Measurements from ENCODE around the gene BCL3.
"Not testable (repeated sequence)": the region's sequence is repeated elsewhere in the genome, so short reads cannot be mapped to it uniquely, and the experiment has no call there.

BCL3 gene

DNA sequence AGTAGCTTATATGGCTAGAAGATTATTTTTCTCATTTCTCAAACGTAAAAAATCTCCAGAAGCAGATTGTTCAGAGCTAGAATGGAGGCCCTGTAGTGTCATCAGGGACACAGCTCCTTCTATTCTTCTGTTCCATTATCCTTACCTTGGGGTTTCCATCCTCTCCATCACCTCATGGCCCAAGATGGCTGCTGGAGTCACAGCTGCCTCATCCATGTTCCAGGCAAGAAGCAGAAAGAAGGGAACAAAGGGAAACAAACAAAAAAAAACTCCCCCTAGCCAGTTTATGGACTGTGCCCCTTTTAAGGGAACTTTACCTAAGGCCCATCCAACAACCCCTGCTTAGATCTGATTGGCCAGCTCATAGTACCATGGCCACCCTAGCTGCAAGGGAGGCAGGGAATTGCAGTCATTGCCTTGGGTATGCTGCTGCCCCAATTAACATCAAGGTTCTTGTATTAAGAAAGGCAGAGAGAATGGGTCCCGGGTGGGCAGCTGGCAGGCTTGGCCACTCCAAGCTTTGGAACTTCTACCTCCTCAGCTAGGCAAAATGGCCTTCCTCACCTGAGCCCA lies 33.8 kb upstream of the BCL3 start:
- H3K9ac ChIP-seq = no peak overlapping the region

DNA sequence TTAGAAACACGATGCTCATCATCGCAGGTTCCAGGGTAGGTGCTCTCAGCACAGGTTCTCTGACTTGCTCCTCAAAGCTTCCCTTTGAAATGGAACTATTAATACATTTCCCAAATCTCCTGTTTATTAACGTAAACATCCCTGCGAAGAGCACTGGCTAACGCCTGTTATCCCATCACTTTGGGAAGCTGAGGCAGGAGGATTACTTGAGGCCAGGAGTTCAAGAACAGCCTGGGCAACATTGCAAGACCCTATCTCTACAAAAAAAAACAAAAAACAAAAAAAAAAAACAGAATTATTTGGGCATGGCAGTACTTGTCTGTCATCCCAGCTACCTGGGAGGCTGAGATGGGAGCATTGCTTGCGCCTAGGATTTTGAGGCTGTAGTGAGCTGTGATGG lies 30.9 kb upstream of the BCL3 start:
- TF ChIP-seq, protein P1, sequence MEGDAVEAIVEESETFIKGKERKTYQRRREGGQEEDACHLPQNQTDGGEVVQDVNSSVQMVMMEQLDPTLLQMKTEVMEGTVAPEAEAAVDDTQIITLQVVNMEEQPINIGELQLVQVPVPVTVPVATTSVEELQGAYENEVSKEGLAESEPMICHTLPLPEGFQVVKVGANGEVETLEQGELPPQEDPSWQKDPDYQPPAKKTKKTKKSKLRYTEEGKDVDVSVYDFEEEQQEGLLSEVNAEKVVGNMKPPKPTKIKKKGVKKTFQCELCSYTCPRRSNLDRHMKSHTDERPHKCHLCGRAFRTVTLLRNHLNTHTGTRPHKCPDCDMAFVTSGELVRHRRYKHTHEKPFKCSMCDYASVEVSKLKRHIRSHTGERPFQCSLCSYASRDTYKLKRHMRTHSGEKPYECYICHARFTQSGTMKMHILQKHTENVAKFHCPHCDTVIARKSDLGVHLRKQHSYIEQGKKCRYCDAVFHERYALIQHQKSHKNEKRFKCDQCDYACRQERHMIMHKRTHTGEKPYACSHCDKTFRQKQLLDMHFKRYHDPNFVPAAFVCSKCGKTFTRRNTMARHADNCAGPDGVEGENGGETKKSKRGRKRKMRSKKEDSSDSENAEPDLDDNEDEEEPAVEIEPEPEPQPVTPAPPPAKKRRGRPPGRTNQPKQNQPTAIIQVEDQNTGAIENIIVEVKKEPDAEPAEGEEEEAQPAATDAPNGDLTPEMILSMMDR (conservative IDR thresholded peaks at IDR 0.05; ENCODE audit: low read depth, low read length) = no peak
- H3K27me3 ChIP-seq (ENCODE audit: insufficient read depth, low read depth) = no peaks in the 10 kb centered on the region
- H3K9ac ChIP-seq = no peak overlapping the region
- H3K79me2 ChIP-seq (ENCODE audit: insufficient read depth, low read depth) = no peaks in the 10 kb centered on the region
- H2AFZ ChIP-seq (ENCODE audit: low read depth) = no peak overlapping the region
- no peak overlapping the region for H3K4me3 ChIP-seq (IDR thresholded peaks at IDR 0.05; ENCODE audit: insufficient read depth, low read depth, low read length)
- H3K4me1 ChIP-seq (ENCODE audit: low read depth, poor library complexity, severe bottlenecking) = peaks cover 59% of the 10 kb centered on the region
- H4K20me1 ChIP-seq (ENCODE audit: insufficient read depth) = no peaks in the 10 kb centered on the region
- H3K36me3 ChIP-seq (ENCODE audit: insufficient read depth) = no peaks in the 10 kb centered on the region
- H3K27ac ChIP-seq = no peak overlapping the region
- no peak overlapping the region for H3K4me2 ChIP-seq

More for the DNA sequence above, 33.8 kb upstream of the BCL3 start:
- H3K79me2 ChIP-seq (ENCODE audit: insufficient read depth, low read depth) = no peaks in the 10 kb centered on the region
- H4K20me1 ChIP-seq (ENCODE audit: insufficient read depth) = no peaks in the 10 kb centered on the region
- no peak overlapping the region for H3K27ac ChIP-seq
- H3K4me2 ChIP-seq = no peak overlapping the region
- H3K4me3 ChIP-seq (IDR thresholded peaks at IDR 0.05; ENCODE audit: insufficient read depth, low read depth, low read length) = no peak overlapping the region
- H3K36me3 ChIP-seq (ENCODE audit: insufficient read depth) = no peaks in the 10 kb centered on the region
- TF ChIP-seq, protein P1 (conservative IDR thresholded peaks at IDR 0.05; ENCODE audit: low read depth, low read length) = no peak
- H3K27me3 ChIP-seq (ENCODE audit: insufficient read depth, low read depth) = no peaks in the 10 kb centered on the region
- no peak overlapping the region for H2AFZ ChIP-seq (ENCODE audit: low read depth)
- H3K4me1 ChIP-seq (ENCODE audit: low read depth, poor library complexity, severe bottlenecking) = peaks cover 32% of the 10 kb centered on the region

DNA sequence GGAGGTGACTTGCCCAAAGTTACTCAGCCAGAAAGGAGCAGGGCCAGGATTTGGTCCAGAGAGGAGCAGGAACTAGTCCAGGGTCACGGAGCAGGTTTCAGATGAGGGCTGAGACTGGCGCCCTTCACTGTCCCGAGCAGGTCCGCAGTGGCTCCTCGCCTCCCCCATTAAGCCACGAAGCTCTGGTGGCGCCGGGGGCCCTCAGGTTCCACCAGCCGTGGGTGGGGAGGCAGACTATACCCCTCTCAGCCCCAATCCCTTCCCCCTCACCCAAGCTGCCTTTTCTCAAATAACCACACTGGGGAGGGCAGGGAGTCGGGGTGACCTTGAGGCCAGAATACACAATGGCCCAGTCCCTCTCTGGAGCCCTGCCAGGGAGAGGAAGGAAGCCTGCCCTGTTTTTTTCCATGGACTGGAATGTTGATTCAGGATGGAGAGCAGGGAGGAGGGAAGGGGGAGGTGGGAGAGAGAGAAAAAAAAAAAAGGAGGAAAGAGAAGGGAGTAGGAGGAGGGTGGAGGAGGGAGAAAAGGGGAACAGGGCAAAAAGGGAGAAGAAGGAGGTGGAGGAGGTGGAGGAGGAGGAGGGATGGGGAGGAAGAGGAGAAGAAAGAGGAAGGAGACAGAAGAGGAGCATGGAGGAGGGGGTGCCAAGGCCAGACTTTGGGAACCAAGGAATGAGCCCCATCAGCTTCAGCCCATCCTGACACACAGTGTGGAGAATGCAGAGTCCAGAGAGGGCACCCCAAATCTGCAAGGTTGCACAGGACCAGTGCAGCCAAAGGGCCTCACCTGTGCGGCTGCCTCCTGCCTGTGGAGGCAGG lies 29.9 kb upstream of the BCL3 start:
- peak overlapping the region; percentile 38; the same call in 1 of the 2 replicates for H3K4me2 ChIP-seq
- H3K79me2 ChIP-seq (ENCODE audit: insufficient read depth, low read depth) = no peaks in the 10 kb centered on the region
- peaks cover 61% of the 10 kb centered on the region for H3K4me1 ChIP-seq (ENCODE audit: low read depth, poor library complexity, severe bottlenecking)
- H3K9ac ChIP-seq = no peak overlapping the region
- no peak overlapping the region for H2AFZ ChIP-seq (ENCODE audit: low read depth)
- no peaks in the 10 kb centered on the region for H4K20me1 ChIP-seq (ENCODE audit: insufficient read depth)
- TF ChIP-seq, protein P1 (conservative IDR thresholded peaks at IDR 0.05; ENCODE audit: low read depth, low read length) = no peak
- no peaks in the 10 kb centered on the region for H3K27me3 ChIP-seq (ENCODE audit: insufficient read depth, low read depth)
- no peak overlapping the region for H3K27ac ChIP-seq
- no peaks in the 10 kb centered on the region for H3K36me3 ChIP-seq (ENCODE audit: insufficient read depth)
- no peak overlapping the region for H3K4me3 ChIP-seq (IDR thresholded peaks at IDR 0.05; ENCODE audit: insufficient read depth, low read depth, low read length)

DNA sequence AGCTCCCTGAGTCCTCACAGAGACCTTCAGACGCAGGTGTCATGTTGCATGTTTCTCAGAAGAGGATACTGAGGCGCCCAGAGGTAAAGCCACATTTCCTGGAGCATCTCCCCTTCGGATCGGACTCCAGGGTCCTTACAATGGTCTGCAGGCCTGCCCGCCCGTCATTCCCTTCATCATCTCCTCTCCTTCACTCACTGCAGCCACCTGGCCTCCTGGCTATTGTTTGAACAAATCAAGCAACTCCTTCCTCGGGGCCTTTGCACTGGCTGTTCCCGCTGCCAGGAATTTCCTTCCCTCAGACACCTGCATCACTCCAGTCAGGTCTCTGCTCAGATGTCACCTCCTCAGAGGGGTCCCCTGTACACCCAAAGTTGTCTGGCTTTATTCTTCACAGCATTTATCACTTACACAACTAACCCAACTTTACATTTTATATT lies 29.2 kb upstream of the BCL3 start:
- Histone ChIP-seq H3K4me3 (IDR thresholded peaks at IDR 0.05; ENCODE audit: insufficient read depth, low read depth, low read length) (no peak overlapping the region), H2AFZ (ENCODE audit: low read depth) (no peak overlapping the region), H3K36me3 (ENCODE audit: insufficient read depth) (no peaks in the 10 kb centered on the region), H4K20me1 (ENCODE audit: insufficient read depth) (no peaks in the 10 kb centered on the region), H3K27me3 (ENCODE audit: insufficient read depth, low read depth) (no peaks in the 10 kb centered on the region), H3K79me2 (ENCODE audit: insufficient read depth, low read depth) (no peaks in the 10 kb centered on the region), H3K9ac (no peak overlapping the region), H3K4me1 (ENCODE audit: low read depth, poor library complexity, severe bottlenecking) (peaks cover 67% of the 10 kb centered on the region), H3K4me2 (no peak overlapping the region; the same call in 1 of the 2 replicates), H3K27ac (no peak overlapping the region)
- TF ChIP-seq, protein P1 (conservative IDR thresholded peaks at IDR 0.05; ENCODE audit: low read depth, low read length) = no peak

DNA sequence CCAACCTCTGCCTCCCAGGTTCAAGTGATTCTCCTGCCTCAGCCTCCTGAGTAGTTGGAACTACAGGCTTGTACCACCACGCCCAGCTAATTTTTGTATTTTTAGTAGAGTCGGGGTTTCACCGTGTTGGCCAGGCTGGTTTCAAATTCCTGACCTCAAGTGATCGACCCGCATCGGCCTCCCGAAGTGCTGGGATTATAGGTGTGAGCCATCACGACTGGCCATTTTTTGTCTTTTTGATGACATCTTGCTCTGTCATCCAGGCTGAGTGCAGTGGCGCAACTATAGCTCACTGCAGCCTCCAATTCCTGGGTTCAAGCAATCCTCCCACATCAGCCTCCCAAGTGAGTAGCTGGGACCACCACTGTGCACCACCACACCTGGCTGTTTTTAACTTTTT lies 28.1 kb upstream of the BCL3 start:
- peak overlapping the region; percentile 83; the same call in 1 of the 2 replicates for H3K4me2 ChIP-seq

More for the DNA sequence above, 28.1 kb upstream of the BCL3 start:
- Histone ChIP-seq H2AFZ (ENCODE audit: low read depth) (peak overlapping the region; percentile 35; the same call in 1 of the 2 replicates), H3K9ac (peak overlapping the region; percentile 63), H3K27ac (peak overlapping the region; percentile 96), H3K4me1 (ENCODE audit: low read depth, poor library complexity, severe bottlenecking) (peaks cover 77% of the 10 kb centered on the region)
- not testable (repeated sequence) for H3K36me3 ChIP-seq (ENCODE audit: insufficient read depth); H3K27me3 ChIP-seq (ENCODE audit: insufficient read depth, low read depth); H3K79me2 ChIP-seq (ENCODE audit: insufficient read depth, low read depth); H4K20me1 ChIP-seq (ENCODE audit: insufficient read depth); H3K4me3 ChIP-seq (IDR thresholded peaks at IDR 0.05; ENCODE audit: insufficient read depth, low read depth, low read length)
